KOPT-K1 (cell line): ENCODE data around the gene RPE65.

Source experiments
- H3K27ac ChIP-seq: fragments of 200-600 bp; sonication (generic); 2 replicates; pipeline ENCODE4 v1.5.1; 2016; ENCODE audit warnings: antibody characterized with exemption, mild to moderate bottlenecking, low read depth, low read length; ENCODE audit not compliant: poor library complexity, severe bottlenecking
- H3K36me3 ChIP-seq: fragments of 200-600 bp; sonication (generic); 2 replicates; pipeline ENCODE4 v1.5.1; 2017; ENCODE audit warnings: antibody characterized with exemption, mild to moderate bottlenecking, low read length, moderate library complexity; ENCODE audit not compliant: insufficient read depth
- H3K9me3 ChIP-seq: fragments of 200-600 bp; sonication (generic); 2 replicates; pipeline ENCODE4 v1.5.1; 2017; ENCODE audit warnings: antibody characterized with exemption, low read length, mild to moderate bottlenecking; ENCODE audit not compliant: insufficient read depth, poor library complexity, severe bottlenecking

Gene RPE65

GRCh38 chr1:68470388-68470970, 20.7 kb upstream of the RPE65 start:
- Histone ChIP-seq H3K36me3 (peaks cover 18% of the 10 kb centered on the region), H3K9me3 (no peaks in the 10 kb centered on the region), H3K27ac (no peak overlapping the region)

- Histone ChIP-seq H3K27ac (no peak overlapping the region), H3K9me3 (no peaks in the 10 kb centered on the region), H3K36me3 (no peaks in the 10 kb centered on the region)
These were observed 15.1 kb upstream of the RPE65 start for GRCh38 chr1:68464891-68465290.

- no peak overlapping the region for H3K27ac ChIP-seq
- no peaks in the 10 kb centered on the region for H3K36me3 ChIP-seq
- H3K9me3 ChIP-seq, result no peaks in the 10 kb centered on the region
These were observed 11.2 kb upstream of the RPE65 start for GRCh38 chr1:68460935-68461334.

- Histone ChIP-seq H3K9me3 (no peaks in the 10 kb centered on the region), H3K36me3 (no peaks in the 10 kb centered on the region), H3K27ac (no peak overlapping the region)
These were observed 10.0 kb upstream of the RPE65 start for GRCh38 chr1:68459796-68460195.

GRCh38 chr1:68459091-68459490, 9.3 kb upstream of the RPE65 start:
- Histone ChIP-seq H3K27ac (no peak overlapping the region), H3K36me3 (no peaks in the 10 kb centered on the region), H3K9me3 (no peaks in the 10 kb centered on the region)

GRCh38 chr1:68456202-68456601, 6.4 kb upstream of the RPE65 start:
- no peaks in the 10 kb centered on the region for H3K36me3 ChIP-seq
- no peaks in the 10 kb centered on the region for H3K9me3 ChIP-seq
- no peak overlapping the region for H3K27ac ChIP-seq

- Histone ChIP-seq H3K9me3 (no peaks in the 10 kb centered on the region), H3K27ac (no peak overlapping the region), H3K36me3 (no peaks in the 10 kb centered on the region)
These were observed 4.8 kb upstream of the RPE65 start for GRCh38 chr1:68454534-68454933.

- H3K9me3 ChIP-seq, result no peaks in the 10 kb centered on the region
These were observed 3.4 kb upstream of the RPE65 start for GRCh38 chr1:68453060-68453670.

GRCh38 chr1:68448365-68448764, 1.4 kb downstream of the RPE65 start:
- Histone ChIP-seq H3K9me3 (no peaks in the 10 kb centered on the region), H3K27ac (no peak overlapping the region), H3K36me3 (no peaks in the 10 kb centered on the region)

More at GRCh38 chr1:68453060-68453670, 3.4 kb upstream of the RPE65 start:
- H3K27ac ChIP-seq, result no peak overlapping the region
- H3K36me3 ChIP-seq, result no peaks in the 10 kb centered on the region

- Histone ChIP-seq H3K9me3 (no peaks in the 10 kb centered on the region), H3K36me3 (no peaks in the 10 kb centered on the region), H3K27ac (no peak overlapping the region)
These were observed 4.0 kb downstream of the RPE65 start for GRCh38 chr1:68445709-68446108.

GRCh38 chr1:68442822-68443556, 6.8 kb downstream of the RPE65 start:
- no peaks in the 10 kb centered on the region for H3K9me3 ChIP-seq
- no peak overlapping the region for H3K27ac ChIP-seq
- H3K36me3 ChIP-seq, result no peaks in the 10 kb centered on the region

GRCh38 chr1:68442006-68442405, 7.7 kb downstream of the RPE65 start:
- no peaks in the 10 kb centered on the region for H3K36me3 ChIP-seq
- H3K27ac ChIP-seq, result no peak overlapping the region
- H3K9me3 ChIP-seq, result no peaks in the 10 kb centered on the region

GRCh38 chr1:68438310-68438709, 11.4 kb downstream of the RPE65 start:
- Histone ChIP-seq H3K27ac (no peak overlapping the region), H3K36me3 (no peaks in the 10 kb centered on the region), H3K9me3 (no peaks in the 10 kb centered on the region)

GRCh38 chr1:68433395-68433794, 16.4 kb downstream of the RPE65 start:
- H3K27ac ChIP-seq, result no peak overlapping the region
- H3K9me3 ChIP-seq, result no peaks in the 10 kb centered on the region
- no peaks in the 10 kb centered on the region for H3K36me3 ChIP-seq

- Histone ChIP-seq H3K36me3 (no peaks in the 10 kb centered on the region), H3K27ac (no peak overlapping the region), H3K9me3 (no peaks in the 10 kb centered on the region)
These were observed 18.7 kb downstream of the RPE65 start for GRCh38 chr1:68431076-68431475.
